ENCODE data around the gene LSP1.

Gene LSP1

GRCh38 chr11:1918436-1919315 lies 65.8 kb downstream of the LSP1 start:
- H3K4me3 ChIP-seq (ENCODE audit: low read depth, low read length), result no peak overlapping the region
- no peak for TF ChIP-seq CTCF (IDR thresholded peaks at IDR 0.05; ENCODE audit: insufficient read depth, low read depth, low read length, missing control alignments)
- no peak for DNase-seq (ENCODE audit: low read depth)

GRCh38 chr11:1919391-1920127 lies 66.7 kb downstream of the LSP1 start, which contains the start of gene TNNT3:
TNNT3 (plus strand) TSS chr11:1919703; CDS start chr11:1922875, 3,172 bp downstream.
- no peak within 1 kb of the TSS for H3K4me3 ChIP-seq (ENCODE audit: low read depth, low read length)
- TF ChIP-seq CTCF (IDR thresholded peaks at IDR 0.05; ENCODE audit: insufficient read depth, low read depth, low read length, missing control alignments), result no peak
- no peak for DNase-seq (ENCODE audit: low read depth)

- no peak for DNase-seq (ENCODE audit: low read depth)
- TF ChIP-seq CTCF (IDR thresholded peaks at IDR 0.05; ENCODE audit: insufficient read depth, low read depth, low read length, missing control alignments), result no peak
- no peak overlapping the region for H3K4me3 ChIP-seq (ENCODE audit: low read depth, low read length)
These were observed 67.4 kb downstream of the LSP1 start for GRCh38 chr11:1920128-1920908.

GRCh38 chr11:1920909-1921573 lies 68.2 kb downstream of the LSP1 start:
- peak; percentile 18 for DNase-seq (ENCODE audit: low read depth)
- TF ChIP-seq CTCF (IDR thresholded peaks at IDR 0.05; ENCODE audit: insufficient read depth, low read depth, low read length, missing control alignments), result no peak
- H3K4me3 ChIP-seq (ENCODE audit: low read depth, low read length), result no peak overlapping the region

- TF ChIP-seq CTCF (IDR thresholded peaks at IDR 0.05; ENCODE audit: insufficient read depth, low read depth, low read length, missing control alignments), result no peak
- no peak overlapping the region for H3K4me3 ChIP-seq (ENCODE audit: low read depth, low read length)
- no peak for DNase-seq (ENCODE audit: low read depth)
These were observed 68.8 kb downstream of the LSP1 start for GRCh38 chr11:1921574-1922141.
